Measurements from ENCODE around the gene TIMP2.

TIMP2 gene

GRCh38 chr17:78838574-78839005 is 86.6 kb downstream of the TIMP2 start:
- Histone ChIP-seq H4K20me1 (ENCODE audit: insufficient read depth, low read length) (peaks cover 39% of the 10 kb centered on the region), H3K9me3 (ENCODE audit: insufficient read depth, low read length, severe bottlenecking) (no peaks in the 10 kb centered on the region), H3K27ac (ENCODE audit: low read length) (0 out of 2 replicates have a peak overlapping the region, but pooled peaks have one; percentile 13), H2AFZ (ENCODE audit: low read depth, low read length) (no peak overlapping the region), H3K4me3 (ENCODE audit: low read depth in 1 of 2, low read length in 2 of 2) (peak overlapping the region; percentile 75 to 91; a peak in 3 of 4 replicates), H3K4me2 (ENCODE audit: insufficient read depth, low read length) (peak overlapping the region; percentile 76), H3K4me1 (ENCODE audit: insufficient read depth, low read length) (peaks cover 31% of the 10 kb centered on the region), H3K79me2 (ENCODE audit: insufficient read depth, low read length) (peaks cover 43% of the 10 kb centered on the region), H3K36me3 (ENCODE audit: insufficient read depth, low read length) (peaks cover 49% of the 10 kb centered on the region), H3K9ac (ENCODE audit: low read depth, low read length) (peak overlapping the region; percentile 80), H3K27me3 (ENCODE audit: insufficient read depth, low read length, poor library complexity) (no peaks in the 10 kb centered on the region)
- ATAC-seq (ENCODE audit: insufficient read depth, low read depth) (no peak), DNase-seq (no peak)
- TF ChIP-seq CTCF (IDR thresholded peaks at IDR 0.05; ENCODE audit: borderline replicate concordance, extremely low read depth, low read length, poor library complexity, severe bottlenecking) (no peak), EZH2 (IDR thresholded peaks at IDR 0.05; ENCODE audit: borderline replicate concordance, low read depth, low read length, severe bottlenecking) (no peak)

GRCh38 chr17:78836420-78837021 is 88.7 kb downstream of the TIMP2 start:
- no peak overlapping the region for H3K27ac ChIP-seq (ENCODE audit: low read length)
- TF ChIP-seq EZH2 (IDR thresholded peaks at IDR 0.05; ENCODE audit: borderline replicate concordance, low read depth, low read length, severe bottlenecking) (no peak), CTCF (IDR thresholded peaks at IDR 0.05; ENCODE audit: borderline replicate concordance, extremely low read depth, low read length, poor library complexity, severe bottlenecking) (no peak)
- no peak for ATAC-seq (ENCODE audit: insufficient read depth, low read depth)
- peaks cover 69% of the 10 kb centered on the region for H3K36me3 ChIP-seq (ENCODE audit: insufficient read depth, low read length)
- no peak overlapping the region for H3K4me3 ChIP-seq (ENCODE audit: low read depth in 1 of 2, low read length in 2 of 2)
- no peaks in the 10 kb centered on the region for H3K27me3 ChIP-seq (ENCODE audit: insufficient read depth, low read length, poor library complexity)
- peaks cover 23% of the 10 kb centered on the region for H3K4me1 ChIP-seq (ENCODE audit: insufficient read depth, low read length)
- no peak overlapping the region for H3K9ac ChIP-seq (ENCODE audit: low read depth, low read length)
- no peaks in the 10 kb centered on the region for H3K9me3 ChIP-seq (ENCODE audit: insufficient read depth, low read length, severe bottlenecking)
- H3K4me2 ChIP-seq (ENCODE audit: insufficient read depth, low read length), result no peak overlapping the region
- DNase-seq, result no peak
- peaks cover 39% of the 10 kb centered on the region for H4K20me1 ChIP-seq (ENCODE audit: insufficient read depth, low read length)
- H2AFZ ChIP-seq (ENCODE audit: low read depth, low read length), result no peak overlapping the region
- peaks cover 53% of the 10 kb centered on the region for H3K79me2 ChIP-seq (ENCODE audit: insufficient read depth, low read length)

GRCh38 chr17:78834571-78834970 is 90.6 kb downstream of the TIMP2 start:
- no peak for ATAC-seq (ENCODE audit: insufficient read depth, low read depth)
- Histone ChIP-seq H3K4me3 (ENCODE audit: low read depth in 1 of 2, low read length in 2 of 2) (no peak overlapping the region), H4K20me1 (ENCODE audit: insufficient read depth, low read length) (peaks cover 39% of the 10 kb centered on the region), H3K9ac (ENCODE audit: low read depth, low read length) (no peak overlapping the region), H3K36me3 (ENCODE audit: insufficient read depth, low read length) (peaks cover 84% of the 10 kb centered on the region), H3K27me3 (ENCODE audit: insufficient read depth, low read length, poor library complexity) (no peaks in the 10 kb centered on the region), H3K9me3 (ENCODE audit: insufficient read depth, low read length, severe bottlenecking) (no peaks in the 10 kb centered on the region), H3K4me2 (ENCODE audit: insufficient read depth, low read length) (no peak overlapping the region), H2AFZ (ENCODE audit: low read depth, low read length) (no peak overlapping the region), H3K4me1 (ENCODE audit: insufficient read depth, low read length) (peaks cover 19% of the 10 kb centered on the region), H3K27ac (ENCODE audit: low read length) (no peak overlapping the region), H3K79me2 (ENCODE audit: insufficient read depth, low read length) (peaks cover 53% of the 10 kb centered on the region)
- no peak for TF ChIP-seq CTCF (IDR thresholded peaks at IDR 0.05; ENCODE audit: borderline replicate concordance, extremely low read depth, low read length, poor library complexity, severe bottlenecking)
- TF ChIP-seq EZH2 (IDR thresholded peaks at IDR 0.05; ENCODE audit: borderline replicate concordance, low read depth, low read length, severe bottlenecking), result no peak
- DNase-seq, result no peak

Measured in DND-41 (cell line).